MM.1S (cell line): ENCODE results near the gene UBE2E1.

Source experiments
- EZH2 ChIP-seq: fragments of 300-600 bp; sonication (generic); optimal IDR thresholded peaks from 2 replicates; pipeline ENCODE3; 2017; ENCODE audit warnings: low read depth, mild to moderate bottlenecking, antibody characterized with exemption, low read length, mixed read lengths
- EZH2phosphoT487 ChIP-seq: fragments of 300-600 bp; sonication (generic); IDR thresholded peaks from 2 replicates; pipeline ENCODE4 v1.6.1; 2018; ENCODE audit warnings: antibody characterized with exemption, low read length
- TF ChIP-seq, protein P1 (sequence below): fragments of 300-600 bp; sonication (generic); IDR thresholded peaks from 2 replicates; pipeline ENCODE4 v1.5.1; 2016; ENCODE audit warnings: antibody characterized with exemption, low read length, mixed read lengths

DNA sequence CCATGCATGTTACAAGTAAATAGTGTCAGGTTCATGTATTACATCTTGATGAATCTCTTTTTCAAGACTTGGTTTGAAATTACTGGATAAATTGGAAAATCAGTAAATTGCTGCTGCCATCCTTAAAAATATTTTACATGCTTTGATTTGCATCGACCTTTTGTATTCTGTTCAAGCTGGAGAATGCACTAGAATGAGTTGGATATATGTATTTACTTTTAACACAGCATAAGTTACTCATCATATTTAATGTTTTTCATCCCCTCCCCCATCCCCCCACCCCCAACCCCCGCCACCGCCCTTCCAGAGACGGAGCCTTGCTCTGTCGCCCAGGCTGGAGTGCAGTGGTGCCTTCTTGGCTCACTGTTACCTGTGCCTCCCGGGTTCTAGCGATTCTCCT is 16.8 kb downstream of the UBE2E1 start:
- TF ChIP-seq, protein P1, sequence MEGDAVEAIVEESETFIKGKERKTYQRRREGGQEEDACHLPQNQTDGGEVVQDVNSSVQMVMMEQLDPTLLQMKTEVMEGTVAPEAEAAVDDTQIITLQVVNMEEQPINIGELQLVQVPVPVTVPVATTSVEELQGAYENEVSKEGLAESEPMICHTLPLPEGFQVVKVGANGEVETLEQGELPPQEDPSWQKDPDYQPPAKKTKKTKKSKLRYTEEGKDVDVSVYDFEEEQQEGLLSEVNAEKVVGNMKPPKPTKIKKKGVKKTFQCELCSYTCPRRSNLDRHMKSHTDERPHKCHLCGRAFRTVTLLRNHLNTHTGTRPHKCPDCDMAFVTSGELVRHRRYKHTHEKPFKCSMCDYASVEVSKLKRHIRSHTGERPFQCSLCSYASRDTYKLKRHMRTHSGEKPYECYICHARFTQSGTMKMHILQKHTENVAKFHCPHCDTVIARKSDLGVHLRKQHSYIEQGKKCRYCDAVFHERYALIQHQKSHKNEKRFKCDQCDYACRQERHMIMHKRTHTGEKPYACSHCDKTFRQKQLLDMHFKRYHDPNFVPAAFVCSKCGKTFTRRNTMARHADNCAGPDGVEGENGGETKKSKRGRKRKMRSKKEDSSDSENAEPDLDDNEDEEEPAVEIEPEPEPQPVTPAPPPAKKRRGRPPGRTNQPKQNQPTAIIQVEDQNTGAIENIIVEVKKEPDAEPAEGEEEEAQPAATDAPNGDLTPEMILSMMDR, result no peak
- no peak for TF ChIP-seq EZH2
- no peak for TF ChIP-seq EZH2phosphoT487
